Skeletal muscle satellite cell (primary cell): ENCODE measurements around the gene ZNF846. TPM values are rescaled to one million over a fixed set of nuclear protein-coding genes. Genes with fewer than 3 reads are reported as not detected.
A peak's percentile ranks its signal among the peaks of the same experiment; 100 is the strongest.

Experiments used
- H3K27me3 ChIP-seq: 2 replicates; pipeline ENCODE4 v1.7.0; 2013; ENCODE audit warnings: low read length; ENCODE audit not compliant: control insufficient read depth, insufficient read depth
- H3K36me3 ChIP-seq: 2 replicates; pipeline ENCODE4 v1.7.0; 2013; ENCODE audit warnings: mild to moderate bottlenecking, control low read depth, low read length; ENCODE audit not compliant: insufficient read depth
- H3K4me1 ChIP-seq: 2 replicates; pipeline ENCODE4 v1.7.0; 2013; ENCODE audit warnings: low read length; ENCODE audit not compliant: control insufficient read depth, insufficient read depth
- H3K4me2 ChIP-seq: 2 replicates; pipeline ENCODE4 v1.7.0; 2013; ENCODE audit warnings: mild to moderate bottlenecking, low read length
- H3K4me3 ChIP-seq: 2 replicates; pipeline ENCODE4 v1.7.0; 2013; ENCODE audit warnings: low read length
- H3K9ac ChIP-seq: 2 replicates; pipeline ENCODE4 v1.7.0; 2013; ENCODE audit warnings: mild to moderate bottlenecking, low read depth, low read length, moderate library complexity
- H3K9me3 ChIP-seq: replicated peaks from 2 replicates; pipeline ENCODE4 v1.7.0; 2013; ENCODE audit warnings: mild to moderate bottlenecking, control low read depth, low read length
- total RNA-seq: library from RNA; depleted of rRNA; stranded (reverse); fragments of >200 nt; gene quantifications from 2 replicates; pipeline ENCODE4 v1.2.3, GENCODE V29; 2012; rRNA removed

ZNF846 gene
- 4.8 and 10.6 TPM in 2 replicates for total RNA-seq

GRCh38 chr19:9768175-9769112 lies at the start of gene ZNF846:
Gene ZNF846, minus strand, starts transcription at chr19:9768738. Its CDS starts 3,788 bp downstream, at chr19:9764950.
- no peaks in the 10 kb centered on the region for H3K9me3 ChIP-seq
- no peaks in the 10 kb centered on the region for H3K27me3 ChIP-seq
- no peaks in the 10 kb centered on the region for H3K4me1 ChIP-seq
- peak within 1 kb of the TSS; percentile 99 for H3K4me3 ChIP-seq
- peaks cover 2% of the 10 kb centered on the region for H3K36me3 ChIP-seq
- peak within 1 kb of the TSS; percentile 98 for H3K9ac ChIP-seq
- peak within 1 kb of the TSS; percentile 92 for H3K4me2 ChIP-seq

- Histone ChIP-seq H3K4me2 (peak overlapping the region; percentile 96), H3K9me3 (no peaks in the 10 kb centered on the region), H3K4me3 (peak overlapping the region; percentile 100), H3K36me3 (peaks cover 3% of the 10 kb centered on the region), H3K27me3 (no peaks in the 10 kb centered on the region), H3K4me1 (peaks cover 19% of the 10 kb centered on the region), H3K9ac (peak overlapping the region; percentile 98)
These were observed 49.7 kb upstream of the ZNF846 start for GRCh38 chr19:9818175-9818733.

GRCh38 chr19:9811139-9811538 lies 42.6 kb upstream of the ZNF846 start:
- H3K4me2 ChIP-seq, result no peak overlapping the region
- H3K36me3 ChIP-seq, result peaks cover 37% of the 10 kb centered on the region
- H3K4me3 ChIP-seq, result no peak overlapping the region
- no peaks in the 10 kb centered on the region for H3K9me3 ChIP-seq
- no peak overlapping the region for H3K9ac ChIP-seq
- no peaks in the 10 kb centered on the region for H3K4me1 ChIP-seq
- no peaks in the 10 kb centered on the region for H3K27me3 ChIP-seq

GRCh38 chr19:9808855-9809824 lies 40.6 kb upstream of the ZNF846 start:
- H3K4me2 ChIP-seq, result no peak overlapping the region
- H3K36me3 ChIP-seq, result peaks cover 45% of the 10 kb centered on the region
- no peaks in the 10 kb centered on the region for H3K9me3 ChIP-seq
- no peak overlapping the region for H3K4me3 ChIP-seq
- no peak overlapping the region for H3K9ac ChIP-seq
- H3K4me1 ChIP-seq, result no peaks in the 10 kb centered on the region
- H3K27me3 ChIP-seq, result no peaks in the 10 kb centered on the region

- Histone ChIP-seq H3K9me3 (no peaks in the 10 kb centered on the region), H3K4me1 (no peaks in the 10 kb centered on the region), H3K4me3 (no peak overlapping the region), H3K27me3 (no peaks in the 10 kb centered on the region), H3K4me2 (no peak overlapping the region), H3K9ac (no peak overlapping the region), H3K36me3 (peaks cover 48% of the 10 kb centered on the region)
These were observed 38.3 kb upstream of the ZNF846 start for GRCh38 chr19:9806803-9807202.

- Histone ChIP-seq H3K36me3 (peaks cover 21% of the 10 kb centered on the region), H3K4me1 (no peaks in the 10 kb centered on the region), H3K27me3 (no peaks in the 10 kb centered on the region), H3K4me2 (no peak overlapping the region), H3K9me3 (no peaks in the 10 kb centered on the region), H3K4me3 (no peak overlapping the region), H3K9ac (no peak overlapping the region)
These were observed 33.4 kb upstream of the ZNF846 start for GRCh38 chr19:9801976-9802375.

GRCh38 chr19:9799162-9799561 lies 30.6 kb upstream of the ZNF846 start:
- H3K4me3 ChIP-seq, result no peak overlapping the region
- H3K4me2 ChIP-seq, result no peak overlapping the region
- no peaks in the 10 kb centered on the region for H3K9me3 ChIP-seq
- H3K36me3 ChIP-seq, result peaks cover 7% of the 10 kb centered on the region
- H3K9ac ChIP-seq, result no peak overlapping the region
- no peaks in the 10 kb centered on the region for H3K27me3 ChIP-seq
- H3K4me1 ChIP-seq, result no peaks in the 10 kb centered on the region

- Histone ChIP-seq H3K4me3 (no peak overlapping the region), H3K4me2 (no peak overlapping the region), H3K27me3 (no peaks in the 10 kb centered on the region), H3K36me3 (no peaks in the 10 kb centered on the region), H3K9ac (no peak overlapping the region), H3K4me1 (no peaks in the 10 kb centered on the region), H3K9me3 (no peaks in the 10 kb centered on the region)
These were observed 29.3 kb upstream of the ZNF846 start for GRCh38 chr19:9797871-9798270.

- H3K4me1 ChIP-seq, result no peaks in the 10 kb centered on the region
- H3K4me3 ChIP-seq, result no peak overlapping the region
- no peaks in the 10 kb centered on the region for H3K9me3 ChIP-seq
- no peaks in the 10 kb centered on the region for H3K27me3 ChIP-seq
- H3K36me3 ChIP-seq, result no peaks in the 10 kb centered on the region
- H3K4me2 ChIP-seq, result no peak overlapping the region
- H3K9ac ChIP-seq, result no peak overlapping the region
These were observed 27.7 kb upstream of the ZNF846 start for GRCh38 chr19:9796113-9796773.

- Histone ChIP-seq H3K4me3 (peak overlapping the region; percentile 83), H3K36me3 (no peaks in the 10 kb centered on the region), H3K27me3 (no peaks in the 10 kb centered on the region), H3K4me1 (peaks cover under 1% of the 10 kb centered on the region), H3K9me3 (no peaks in the 10 kb centered on the region), H3K4me2 (peak overlapping the region; percentile 91), H3K9ac (peak overlapping the region; percentile 74)
These were observed 24.6 kb upstream of the ZNF846 start for GRCh38 chr19:9793071-9793591.
